Left ventricle myocardium inferior (tissue), 1 donor: Measurements from ENCODE around the gene CTSD. TPM values are rescaled to one million over a fixed set of nuclear protein-coding genes. Genes with fewer than 3 reads are reported as not detected.
"Not testable (repeated sequence)": the region's sequence is repeated elsewhere in the genome, so short reads cannot be mapped to it uniquely, and the experiment has no call there.

Experiments used
- DNase-seq: peaks from one replicate; pipeline ENCODE4 v3.0.0-alpha.2; 2020
- H3K27ac ChIP-seq: fragments of 200-600 bp; replicated peaks from 2 replicates; pipeline ENCODE4 v1.8.0; 2021
- H3K27me3 ChIP-seq: fragments of 200-600 bp; 2 replicates; pipeline ENCODE4 v1.8.0; 2021; ENCODE audit warnings: low read depth
- H3K36me3 ChIP-seq: fragments of 200-600 bp; 2 replicates; pipeline ENCODE4 v1.8.0; 2021
- H3K4me1 ChIP-seq: fragments of 200-600 bp; 2 replicates; pipeline ENCODE4 v1.8.0; 2021
- H3K4me3 ChIP-seq: fragments of 200-600 bp; 2 replicates; pipeline ENCODE4 v1.8.0; 2021; ENCODE audit warnings: mild to moderate bottlenecking, moderate library complexity
- H3K9me3 ChIP-seq: fragments of 200-600 bp; replicated peaks from 2 replicates; pipeline ENCODE4 v1.8.0; 2021
- intact Hi-C: fragments of 100-400 bp; cut with micrococcal nuclease; formaldehyde crosslinking; loops from one replicate; pipeline ENCODE4 v1.11.0; 2022
- long read RNA-seq: library from polyadenylated mRNA; unstranded; transcript quantifications from one replicate; pipeline ENCODE4 v2.0.0, GENCODE V29; 2021
- total RNA-seq: library from RNA; stranded (reverse); fragmentation: NEBNext Ultra II Directional; extraction: Animal tissue kit (Norgen Biotek cat#: 25700); gene quantifications from one replicate; pipeline ENCODE4 v1.2.1, GENCODE V29; 2021
- TF ChIP-seq, protein P1 (sequence below): fragments of 200-600 bp; IDR thresholded peaks from 2 replicates; pipeline ENCODE4 v1.8.0; 2021; ENCODE audit warnings: antibody characterized with exemption, mild to moderate bottlenecking, borderline replicate concordance
- donor health status: DM: no; HTN: yes; CAD: no; lungs with severe emphysema.

Gene CTSD
- total RNA-seq = 831 TPM
- long read RNA-seq, transcript CTSD-201 (9 exons, 2,123 nt) = major isoform, 1,170 of 1,621 reads
- long read RNA-seq, partial matches to known transcripts = 314 of 1,621 reads
- long read RNA-seq, other reads (novel, unspliced or antisense) = 128 of 1,621 reads

DNA sequence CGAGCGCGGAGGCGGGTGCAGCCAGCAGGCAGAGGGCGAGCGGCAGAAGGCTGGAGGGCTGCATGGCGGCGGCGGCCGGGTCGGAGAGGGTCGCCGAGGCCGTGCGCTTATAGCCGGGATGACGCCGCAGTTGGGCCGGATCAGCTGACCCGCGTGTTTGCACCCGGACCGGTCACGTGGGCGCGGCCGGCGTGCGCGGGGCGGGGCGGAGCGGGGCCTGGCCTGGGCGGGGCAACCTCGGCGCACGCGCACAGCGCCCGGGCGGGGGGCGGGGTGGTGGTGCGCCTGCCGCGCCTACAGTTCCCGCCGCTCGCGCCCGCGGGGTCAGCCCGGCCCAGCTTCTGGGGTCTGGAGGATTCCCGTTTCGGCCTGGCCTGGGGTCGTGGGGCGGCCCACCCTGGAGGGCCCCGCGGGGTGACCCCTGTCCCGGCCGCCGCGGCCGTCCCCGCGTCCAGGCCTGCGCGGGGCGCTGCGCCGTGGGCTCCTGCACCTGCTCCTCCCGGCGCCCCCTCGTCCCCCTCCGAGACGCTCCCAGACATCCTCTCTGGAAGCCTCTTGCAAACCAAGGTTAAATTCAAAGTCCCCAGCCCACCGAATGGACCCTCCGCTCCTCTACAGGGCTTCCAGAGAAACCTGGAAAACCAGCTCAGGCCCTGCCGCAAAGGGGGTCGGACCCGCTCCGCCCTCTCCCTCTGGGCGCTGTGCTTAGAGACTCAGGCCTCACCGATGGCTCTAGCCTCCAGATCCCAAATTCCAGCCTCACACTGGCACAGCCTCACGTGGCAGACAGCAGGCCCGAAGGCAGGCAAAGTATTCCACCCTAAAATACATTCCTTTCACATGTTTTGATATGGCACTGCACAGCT, at the start of gene CTSD:
TSS of gene CTSD (minus strand) at position 132 of the 866 bp plus-strand sequence. CDS start at position 64, 68 bp downstream.
- Histone ChIP-seq H3K36me3 (peaks cover 23% of the 10 kb centered on the region), H3K27ac (peak within 1 kb of the TSS; percentile 98), H3K9me3 (no peaks in the 10 kb centered on the region), H3K4me3 (peak within 1 kb of the TSS; percentile 99), H3K4me1 (peaks cover 55% of the 10 kb centered on the region), H3K27me3 (no peaks in the 10 kb centered on the region)
- TF ChIP-seq, protein P1, sequence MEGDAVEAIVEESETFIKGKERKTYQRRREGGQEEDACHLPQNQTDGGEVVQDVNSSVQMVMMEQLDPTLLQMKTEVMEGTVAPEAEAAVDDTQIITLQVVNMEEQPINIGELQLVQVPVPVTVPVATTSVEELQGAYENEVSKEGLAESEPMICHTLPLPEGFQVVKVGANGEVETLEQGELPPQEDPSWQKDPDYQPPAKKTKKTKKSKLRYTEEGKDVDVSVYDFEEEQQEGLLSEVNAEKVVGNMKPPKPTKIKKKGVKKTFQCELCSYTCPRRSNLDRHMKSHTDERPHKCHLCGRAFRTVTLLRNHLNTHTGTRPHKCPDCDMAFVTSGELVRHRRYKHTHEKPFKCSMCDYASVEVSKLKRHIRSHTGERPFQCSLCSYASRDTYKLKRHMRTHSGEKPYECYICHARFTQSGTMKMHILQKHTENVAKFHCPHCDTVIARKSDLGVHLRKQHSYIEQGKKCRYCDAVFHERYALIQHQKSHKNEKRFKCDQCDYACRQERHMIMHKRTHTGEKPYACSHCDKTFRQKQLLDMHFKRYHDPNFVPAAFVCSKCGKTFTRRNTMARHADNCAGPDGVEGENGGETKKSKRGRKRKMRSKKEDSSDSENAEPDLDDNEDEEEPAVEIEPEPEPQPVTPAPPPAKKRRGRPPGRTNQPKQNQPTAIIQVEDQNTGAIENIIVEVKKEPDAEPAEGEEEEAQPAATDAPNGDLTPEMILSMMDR = no peak
- intact Hi-C loops = no loop called here
- peak; percentile 93 for DNase-seq

DNA sequence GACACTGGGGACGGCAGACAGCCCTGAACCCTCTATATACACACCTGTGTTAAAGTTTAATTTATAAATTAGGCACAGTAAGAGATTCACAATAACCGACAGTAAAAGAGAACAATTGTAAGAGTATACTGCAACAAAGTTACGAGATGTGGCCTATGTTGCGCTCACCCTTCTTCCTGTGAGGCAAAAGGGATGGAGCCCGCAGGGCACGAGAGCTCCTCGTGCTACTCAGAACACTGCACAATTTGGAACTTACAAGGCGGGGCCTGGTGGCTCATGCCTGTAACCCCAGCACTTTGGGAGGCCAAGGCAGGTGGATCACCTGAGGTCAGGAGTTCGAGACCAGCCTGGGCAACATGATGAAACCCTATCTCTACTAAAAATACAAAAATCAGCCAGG, 49.6 kb upstream of the CTSD start:
- DNase-seq, intact Hi-C loops, H3K27ac ChIP-seq, H3K4me3 ChIP-seq, H3K4me1 ChIP-seq, H3K36me3 ChIP-seq: not testable (repeated sequence)
- Histone ChIP-seq H3K9me3 (peaks cover 16% of the 10 kb centered on the region), H3K27me3 (peaks cover 35% of the 10 kb centered on the region)

DNA sequence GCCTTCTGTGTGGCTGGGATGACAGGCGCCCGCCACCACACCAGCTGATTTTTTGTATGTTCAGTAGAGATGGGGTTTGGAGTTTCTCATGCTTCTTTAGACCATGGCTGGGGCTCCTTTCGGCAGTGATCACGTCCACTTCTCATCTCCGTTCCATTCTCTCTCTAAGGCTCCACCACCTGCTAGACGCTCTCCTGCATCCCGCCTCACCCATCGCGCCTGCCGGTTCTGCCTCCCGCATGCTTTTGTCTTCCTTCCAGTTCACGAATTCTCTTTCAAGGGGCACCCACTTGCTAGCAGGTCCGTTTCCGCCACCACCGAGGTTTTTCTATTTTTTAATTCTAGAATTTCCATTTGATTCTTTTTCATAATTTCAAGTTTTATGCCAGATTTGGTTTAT, 49.1 kb upstream of the CTSD start:
- intact Hi-C loops = no loop called here
- no peaks in the 10 kb centered on the region for H3K4me1 ChIP-seq
- H3K36me3 ChIP-seq = no peaks in the 10 kb centered on the region
- TF ChIP-seq, protein P1 = no peak
- H3K9me3 ChIP-seq = peaks cover 11% of the 10 kb centered on the region
- H3K27me3 ChIP-seq = peaks cover 35% of the 10 kb centered on the region
- no peak overlapping the region for H3K4me3 ChIP-seq
- DNase-seq = no peak
- H3K27ac ChIP-seq = no peak overlapping the region

DNA sequence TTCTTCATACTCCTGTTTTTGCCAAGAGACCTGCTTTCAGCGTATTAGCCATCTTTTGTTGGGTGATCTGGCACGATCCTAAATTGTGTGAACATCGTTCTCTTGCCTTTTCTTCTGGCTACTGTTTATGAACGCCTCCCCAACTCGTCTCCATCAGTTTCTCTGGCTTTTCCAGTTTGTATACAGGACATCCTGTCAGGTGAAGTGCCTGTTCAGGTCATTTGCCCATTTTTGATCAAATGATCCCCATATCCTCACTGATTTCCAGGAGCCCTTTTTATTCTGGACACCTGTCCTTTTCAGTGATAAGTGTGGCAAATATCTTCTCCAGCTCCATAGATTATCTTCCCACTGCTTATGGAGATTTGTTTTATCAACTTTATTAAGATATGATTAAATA, 48.5 kb upstream of the CTSD start:
- peaks cover 38% of the 10 kb centered on the region for H3K27me3 ChIP-seq
- no peaks in the 10 kb centered on the region for H3K36me3 ChIP-seq
- H3K4me3 ChIP-seq = no peak overlapping the region
- H3K9me3 ChIP-seq = peaks cover 5% of the 10 kb centered on the region
- no peaks in the 10 kb centered on the region for H3K4me1 ChIP-seq
- intact Hi-C loops = no loop called here
- no peak for DNase-seq
- TF ChIP-seq, protein P1 = no peak
- no peak overlapping the region for H3K27ac ChIP-seq

DNA sequence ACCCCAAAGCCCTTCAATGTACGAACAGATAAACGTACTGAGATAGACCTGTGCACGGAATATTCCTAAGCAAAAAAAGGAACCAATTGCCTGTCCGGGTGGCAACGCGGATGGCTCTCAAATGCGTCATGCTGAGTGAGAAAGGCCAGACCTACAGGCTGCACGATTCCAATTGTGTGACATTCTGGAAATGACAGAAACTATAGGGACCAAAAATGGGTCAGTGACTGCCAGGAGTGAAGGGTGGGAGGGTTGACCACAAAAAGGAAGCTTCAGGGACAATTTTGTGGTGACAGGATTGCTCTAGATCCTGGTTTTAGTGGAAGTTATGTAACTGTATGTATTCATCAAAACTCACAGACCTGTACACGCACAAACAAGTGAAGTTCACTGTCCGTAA, 47.0 kb upstream of the CTSD start:
- H3K27me3 ChIP-seq = peaks cover 50% of the 10 kb centered on the region
- intact Hi-C loops = no loop called here
- no peak overlapping the region for H3K27ac ChIP-seq

More for the DNA sequence above, 47.0 kb upstream of the CTSD start:
- TF ChIP-seq, protein P1 = no peak
- Histone ChIP-seq H3K4me1 (no peaks in the 10 kb centered on the region), H3K36me3 (no peaks in the 10 kb centered on the region), H3K4me3 (no peak overlapping the region), H3K9me3 (peaks cover 4% of the 10 kb centered on the region)
- DNase-seq = no peak
